ENCODE data around the gene RPS3A. TPM values are rescaled to one million over a fixed set of nuclear protein-coding genes. Genes with fewer than 3 reads are reported as not detected.
"Not testable (repeated sequence)": the region's sequence is repeated elsewhere in the genome, so short reads cannot be mapped to it uniquely, and the experiment has no call there.

RPS3A gene
- total and polyA plus RNA-seq, 9 of the 15 experiments (the other 6 are each of a cell fraction or from before 2014, with no cell fraction given): 2,102 to 5,488 (median 3,554) TPM

- H3K4me3 ChIP-seq; H3K9ac ChIP-seq (ENCODE audit: insufficient read depth in 1 of 2, low read depth in 2 of 2, low read length in 2 of 2); ATAC-seq; CTCF ChIA-PET (ENCODE audit: low intra/inter-chr PET ratio); H3K27me3 ChIP-seq (ENCODE audit: control insufficient read depth in 2 of 2, insufficient read depth in 2 of 2, low read length in 2 of 2); BruUV-seq (replicated peaks); H3K9me1 ChIP-seq (ENCODE audit: control insufficient read depth, insufficient read depth, low read length); in situ Hi-C loops (cut with MboI); H3K36me3 ChIP-seq (ENCODE audit: control insufficient read depth, insufficient read depth, low read length); FAIRE-seq; H4K20me1 ChIP-seq (replicated peaks; ENCODE audit: control insufficient read depth, insufficient read depth, low read length); H3K27ac ChIP-seq (ENCODE audit: extremely low read depth, low read depth, low read length); H3K9me3 ChIP-seq (replicated peaks; ENCODE audit: control insufficient read depth, insufficient read depth, low read depth, low read length); DNase-seq (ENCODE audit: extremely low read depth in 1 of 4, low spot score in 3 of 4); intact Hi-C loops (cut with micrococcal nuclease); H3K4me1 ChIP-seq (replicated peaks in 1 of 2; ENCODE audit: control insufficient read depth in 2 of 2, insufficient read depth in 2 of 2, low read length in 2 of 2); H2AFZ ChIP-seq (ENCODE audit: low read depth, low read length); H3K4me2 ChIP-seq (ENCODE audit: insufficient read depth, low read length); H3K79me2 ChIP-seq (ENCODE audit: control insufficient read depth, insufficient read depth, low read length): not testable (repeated sequence)
- WGBS (ENCODE audit: insufficient coverage, low coverage, missing lambda C conversion rate): 80% methylated on average over 3 of the region's 3 CpGs
- POLR2A ChIA-PET: interaction anchor here (1.2 kb wide), 1 partner anchor 31 kb away, joined by 3 read pairs; no protein-coding TSS in a partner anchor
Observed at GRCh38 chr4:151063143-151063542, 36.3 kb upstream of the RPS3A start.

GRCh38 chr4:151067316-151067970, 32.0 kb upstream of the RPS3A start:
- no TSS peak for BruUV-seq (replicated peaks)
- in situ Hi-C loops (cut with MboI) (no loop called here), intact Hi-C loops (cut with micrococcal nuclease) (no loop called here)
- Histone ChIP-seq H3K4me1 (replicated peaks in 1 of 2; ENCODE audit: control insufficient read depth in 2 of 2, insufficient read depth in 2 of 2, low read length in 2 of 2) (no peaks in the 10 kb centered on the region), H3K79me2 (ENCODE audit: control insufficient read depth, insufficient read depth, low read length) (no peaks in the 10 kb centered on the region), H3K9ac (ENCODE audit: insufficient read depth in 1 of 2, low read depth in 2 of 2, low read length in 2 of 2) (no peak overlapping the region), H3K9me1 (ENCODE audit: control insufficient read depth, insufficient read depth, low read length) (no peaks in the 10 kb centered on the region), H3K4me3 (no peak overlapping the region), H3K9me3 (replicated peaks; ENCODE audit: control insufficient read depth, insufficient read depth, low read depth, low read length) (no peaks in the 10 kb centered on the region), H2AFZ (ENCODE audit: low read depth, low read length) (no peak overlapping the region; the same call in 1 of the 2 replicates), H3K36me3 (ENCODE audit: control insufficient read depth, insufficient read depth, low read length) (no peaks in the 10 kb centered on the region), H3K27ac (ENCODE audit: extremely low read depth, low read depth, low read length) (no peak overlapping the region), H4K20me1 (replicated peaks; ENCODE audit: control insufficient read depth, insufficient read depth, low read length) (no peaks in the 10 kb centered on the region), H3K27me3 (ENCODE audit: control insufficient read depth in 2 of 2, insufficient read depth in 2 of 2, low read length in 2 of 2) (no peaks in the 10 kb centered on the region; a peak in 1 of 5 replicates), H3K4me2 (ENCODE audit: insufficient read depth, low read length) (no peak overlapping the region)
- ChIA-PET CTCF (ENCODE audit: low intra/inter-chr PET ratio) (interaction anchor here (0.7 kb wide), 1 partner anchor 814 kb away, joined by 3 read pairs; no protein-coding TSS in a partner anchor), POLR2A (no interaction called here)
- whole genome bisulfite sequencing (ENCODE audit: insufficient coverage, low coverage, missing lambda C conversion rate): 13% methylated on average over 5 of the region's 5 CpGs
- ATAC-seq (no peak), FAIRE-seq (no peak), DNase-seq (ENCODE audit: extremely low read depth in 1 of 4, low spot score in 3 of 4) (no peak)
- TF ChIP-seq ATF3 (IDR thresholded peaks at IDR 0.05): peak; percentile 45
- TF ChIP-seq ATF3 (CRISPR knock-in tag; conservative IDR thresholded peaks at IDR 0.05): no peak
- no peak for TF ChIP-seq IRF2 (CRISPR knock-in tag; IDR thresholded peaks at IDR 0.05)
